Stimulated activated CD4-positive, alpha-beta T cell treated with anti-CD3 and anti-CD28 coated beads, TNF-alpha, amount 100 ng/mL, for 48 hours (primary cell): ENCODE results near the gene PRKCZ.

Source experiments
- DNase-seq, 3 donors: peaks; one replicate each; pipeline ENCODE4 v3.0.0-alpha.2; 2020; ENCODE audit warnings: low read depth in 3 of 3

PRKCZ gene

DNA sequence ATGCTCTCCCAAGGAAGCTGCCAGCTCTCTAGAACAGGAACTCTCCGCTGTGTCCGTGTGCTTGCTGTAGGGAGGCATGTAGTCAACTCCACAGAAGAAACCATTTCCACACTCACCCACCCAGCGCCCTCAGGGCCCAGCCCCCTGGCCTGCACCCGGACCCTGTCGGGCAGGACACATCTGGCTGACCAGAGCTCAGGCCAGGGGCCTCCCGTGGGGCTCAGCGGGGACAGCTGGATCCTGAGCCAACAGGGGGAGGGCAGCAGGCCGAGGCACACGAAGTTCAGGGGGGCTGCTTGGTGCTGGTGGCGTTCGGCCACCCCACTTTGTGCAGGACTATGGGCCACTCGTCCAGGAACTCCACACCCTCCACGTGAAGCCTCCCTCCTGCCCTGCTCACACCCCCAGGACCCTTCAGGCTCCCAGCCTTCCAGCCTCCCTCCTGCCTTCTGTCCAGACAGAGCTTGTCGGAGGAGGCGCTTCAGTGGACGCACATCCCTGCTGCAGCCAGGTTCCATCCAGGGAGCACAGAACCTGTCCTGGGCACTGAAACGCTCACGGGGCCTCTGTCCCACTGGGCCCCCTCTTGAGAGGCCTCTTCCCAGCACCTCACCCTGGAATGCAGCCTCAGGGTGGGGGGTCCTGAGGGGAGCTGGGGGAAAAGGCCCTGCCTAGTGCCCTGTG, 159.3 kb downstream of the PRKCZ start:
- no peak for DNase-seq

DNA sequence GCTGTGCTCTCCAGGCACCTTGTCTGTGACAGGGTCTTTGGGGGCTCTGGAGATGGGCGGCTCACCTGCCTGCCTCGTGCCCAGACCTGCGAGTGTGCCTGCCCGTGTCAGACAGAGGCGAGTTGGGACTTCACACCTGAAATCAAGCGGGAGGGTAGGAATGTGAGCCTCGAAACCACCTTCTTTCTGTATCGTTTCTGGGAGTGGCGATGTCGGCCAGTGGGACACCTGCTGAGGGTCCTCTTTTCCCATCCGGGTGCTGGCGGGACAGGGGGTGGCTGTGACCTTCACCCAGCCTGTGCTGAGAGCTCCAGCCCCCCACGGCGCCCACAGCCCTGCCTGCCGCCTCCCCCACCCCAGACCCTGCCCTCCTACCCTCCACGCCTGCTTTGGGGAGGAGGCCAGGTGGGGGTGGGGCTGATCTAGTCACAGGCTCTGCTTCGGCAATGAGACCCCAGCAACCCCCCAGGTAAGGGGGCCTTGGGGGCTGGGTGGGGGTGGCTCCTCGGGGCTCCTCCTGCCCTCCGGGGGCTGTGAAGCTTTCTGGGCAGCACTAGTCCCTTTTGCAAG, 160.0 kb downstream of the PRKCZ start:
- no peak for DNase-seq

- no peak for DNase-seq
Observed at GRCh38 chr1:2210786-2211185, 160.6 kb downstream of the PRKCZ start.

DNA sequence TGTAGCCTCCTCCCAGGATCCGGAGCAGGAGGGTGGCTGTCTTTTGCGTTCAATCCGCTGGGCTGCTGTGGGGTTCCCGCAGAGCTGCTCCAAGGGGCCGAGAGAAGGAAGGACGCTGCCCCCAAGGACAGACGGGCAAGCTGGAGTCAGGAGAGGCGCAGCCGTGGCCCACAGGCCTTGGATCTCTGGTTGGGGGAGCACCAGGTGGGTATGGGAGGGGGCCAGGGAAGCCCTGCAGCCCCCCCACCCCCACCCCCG, 162.0 kb downstream of the PRKCZ start:
- no peak for DNase-seq

GRCh38 chr1:2212532-2213491, 162.6 kb downstream of the PRKCZ start:
- no peak for DNase-seq

- no peak for DNase-seq
Observed at GRCh38 chr1:2213576-2214505, 163.6 kb downstream of the PRKCZ start.

DNA sequence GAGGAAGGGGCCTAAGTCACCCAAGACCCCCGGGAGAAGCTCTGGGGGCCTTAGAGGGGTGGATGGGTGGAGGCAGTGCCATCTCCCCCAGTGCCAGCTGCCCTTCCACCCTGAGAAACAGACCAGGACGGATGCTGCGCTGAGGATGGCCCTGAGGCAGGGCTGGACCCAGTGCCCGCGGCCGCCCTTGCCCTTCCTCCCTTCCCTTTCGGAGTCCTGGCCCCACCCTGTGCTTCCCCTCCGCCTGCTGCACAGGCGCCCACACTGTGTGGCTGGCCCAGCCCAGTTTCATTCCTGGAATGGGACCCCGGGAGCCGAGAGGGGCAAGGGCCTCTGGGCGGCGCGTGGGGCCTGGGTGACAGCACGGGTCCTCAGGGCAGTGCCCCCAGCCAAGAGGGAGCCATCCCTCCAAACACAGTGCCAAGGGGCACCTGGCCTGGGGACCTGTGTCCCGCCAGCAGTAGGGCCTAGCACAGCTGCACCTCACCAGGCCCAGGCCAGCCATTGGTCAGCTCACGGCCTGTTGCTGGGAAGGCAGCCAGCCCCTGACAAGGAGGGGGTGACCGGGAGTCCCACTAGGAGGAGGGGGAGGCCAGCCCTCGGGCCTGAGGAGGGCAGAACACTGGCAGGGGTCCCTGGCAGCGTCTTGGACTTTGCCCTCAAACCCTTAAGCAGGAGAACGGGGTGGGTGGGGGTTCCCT, 164.5 kb downstream of the PRKCZ start:
- DNase-seq = no peak

- no peak for DNase-seq
Observed at GRCh38 chr1:2215329-2215728, 165.1 kb downstream of the PRKCZ start.

DNA sequence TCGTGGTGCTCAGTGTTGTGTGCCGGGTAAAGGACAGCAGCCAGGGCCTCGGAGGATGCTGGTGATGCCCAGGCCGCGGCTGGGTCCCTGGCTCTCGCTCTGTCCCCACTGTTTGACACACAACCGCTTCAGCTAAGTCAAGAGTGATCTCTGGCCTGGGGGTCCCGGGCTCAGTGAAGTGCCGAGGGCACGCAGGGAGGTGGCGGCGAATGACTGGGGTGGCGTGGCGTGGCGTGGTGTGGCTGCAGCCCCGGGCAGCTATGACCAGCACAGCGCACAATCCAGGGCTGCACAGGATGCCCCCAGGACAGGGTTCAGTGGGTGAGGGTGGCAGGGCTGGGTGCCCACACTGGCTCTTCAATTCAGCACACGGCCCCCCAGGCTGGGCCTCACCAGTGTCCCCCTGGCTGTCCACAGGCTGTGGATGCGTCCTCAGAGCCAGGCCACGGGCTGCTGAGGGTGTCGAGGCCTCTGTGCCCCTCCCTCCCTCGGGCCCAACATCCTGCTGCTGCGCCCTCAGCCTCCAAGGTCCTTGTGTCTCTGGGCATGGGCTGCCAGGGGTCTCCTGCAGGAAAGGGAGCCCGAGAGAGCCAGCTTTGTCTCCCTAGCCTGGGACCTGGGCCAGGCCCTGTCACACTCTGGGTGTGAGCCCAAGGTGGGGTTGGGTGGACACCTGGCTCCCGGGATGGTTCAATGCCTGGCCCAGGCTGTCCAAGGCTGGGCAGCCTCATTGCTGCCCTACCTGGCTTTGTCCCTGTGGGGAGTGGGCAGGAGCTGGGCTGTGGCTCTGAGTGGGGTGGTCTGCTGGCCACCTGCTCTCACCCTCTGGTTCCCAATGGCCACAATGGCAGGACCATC, 165.9 kb downstream of the PRKCZ start:
- no peak for DNase-seq

DNA sequence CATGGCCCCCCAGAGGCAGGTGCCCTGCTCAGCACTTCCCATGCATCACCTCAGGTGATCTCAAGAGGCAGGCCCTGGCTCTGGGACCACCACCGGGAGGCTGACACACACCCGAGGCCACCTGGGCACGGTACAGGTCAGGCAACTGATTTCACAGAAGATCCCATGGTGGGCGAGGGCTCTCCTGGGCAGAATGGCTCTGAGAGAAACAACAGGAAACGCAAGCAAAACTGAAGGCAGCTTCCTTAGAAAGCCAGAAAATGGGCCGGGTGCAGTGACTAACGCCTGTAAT, 166.5 kb downstream of the PRKCZ start:
- DNase-seq = no peak

- DNase-seq = no peak
Observed at GRCh38 chr1:2221271-2221670, 171.1 kb downstream of the PRKCZ start.

DNA sequence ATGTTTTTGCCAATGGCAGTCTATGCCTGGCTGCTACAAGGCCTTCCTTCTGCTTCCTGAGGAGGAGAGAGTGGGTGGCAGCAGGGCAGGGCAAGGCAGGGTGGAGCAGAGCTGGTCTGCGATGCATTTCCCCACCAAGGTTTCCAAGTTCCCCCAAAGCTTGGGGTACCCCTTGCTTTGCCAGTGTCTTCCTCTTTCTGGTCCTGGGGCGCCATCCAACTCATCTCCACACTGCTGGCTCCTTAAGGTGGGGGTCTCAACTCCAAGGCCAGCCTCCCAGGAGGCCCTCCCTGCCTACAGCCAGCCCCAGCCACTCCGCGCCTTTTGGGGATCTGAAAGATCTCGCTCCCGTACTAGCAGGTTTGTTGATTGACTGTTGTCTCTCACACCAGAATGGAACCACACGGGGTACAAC, 174.0 kb downstream of the PRKCZ start:
- no peak for DNase-seq

DNA sequence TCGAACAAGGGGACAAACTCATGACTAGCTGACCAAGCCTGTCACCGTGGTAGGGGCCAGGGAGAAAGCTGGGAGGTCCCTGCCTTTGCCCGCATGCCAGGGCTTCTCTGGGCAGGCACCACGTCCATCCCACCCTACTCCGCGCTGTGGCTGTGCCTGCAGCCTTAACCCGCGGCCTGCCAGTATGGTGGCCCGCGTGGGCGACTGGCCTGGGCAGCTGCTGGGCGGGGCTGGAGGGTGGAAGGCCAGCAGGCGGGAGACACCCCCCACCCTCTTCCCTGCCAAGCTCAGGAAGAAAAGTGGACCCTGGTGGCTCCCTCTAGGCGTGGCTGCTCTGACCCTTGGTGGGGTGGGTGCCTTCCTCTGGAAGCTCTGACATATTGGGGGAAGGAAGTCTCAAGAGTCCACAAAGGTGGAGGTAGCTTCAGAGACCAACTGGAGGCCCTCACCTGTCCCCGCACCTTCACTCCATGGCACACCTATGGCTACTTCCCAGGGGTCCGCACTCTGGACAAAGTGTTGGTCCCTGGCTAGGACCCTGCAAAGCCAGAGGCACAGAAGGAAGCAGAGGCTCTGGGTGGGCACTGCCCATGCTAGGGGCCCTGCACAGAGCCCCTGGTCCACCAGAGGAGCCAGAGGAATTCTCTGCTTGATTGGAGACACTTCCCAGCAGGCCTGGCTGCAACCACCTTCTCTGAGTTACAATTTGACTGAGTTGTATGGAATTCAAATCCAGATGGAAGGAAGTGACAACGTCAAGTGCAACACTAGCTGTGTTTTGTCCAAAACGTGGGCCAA, 174.6 kb downstream of the PRKCZ start:
- DNase-seq = no peak

- no peak for DNase-seq
Observed at GRCh38 chr1:2226525-2227345, 176.5 kb downstream of the PRKCZ start.

- DNase-seq = peak; percentile 92 to 94 (median 93)
Observed at GRCh38 chr1:2227346-2228156, 177.3 kb downstream of the PRKCZ start.

DNA sequence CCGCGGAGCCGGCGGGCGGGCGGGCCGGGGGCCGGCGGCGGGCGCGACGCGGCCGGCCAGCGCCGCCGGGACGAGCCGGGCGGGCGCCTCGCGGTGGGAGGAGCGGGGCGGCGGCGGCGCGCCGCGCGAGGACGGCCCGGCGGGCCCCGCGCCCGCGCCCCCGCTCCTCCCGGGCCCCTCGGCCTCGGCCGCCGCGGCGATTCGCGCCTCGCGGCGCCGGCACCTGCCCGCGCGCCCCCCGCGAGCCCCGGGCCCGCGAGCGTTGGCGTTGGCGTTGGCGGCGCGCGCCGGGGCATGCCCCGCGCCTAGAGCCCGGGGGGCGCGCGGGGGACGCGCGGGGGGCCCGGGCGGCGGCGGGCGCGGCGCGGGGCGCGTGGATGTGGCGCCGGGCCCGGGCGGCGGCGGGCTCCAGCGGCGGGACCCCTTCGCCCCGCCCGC, 178.0 kb downstream of the PRKCZ start, which contains the start of gene SKI:
Gene SKI, plus strand, starts transcription at position 163 of the 438 bp plus-strand sequence. CDS start 448 bp downstream, outside the sequence.
- no peak for DNase-seq

DNA sequence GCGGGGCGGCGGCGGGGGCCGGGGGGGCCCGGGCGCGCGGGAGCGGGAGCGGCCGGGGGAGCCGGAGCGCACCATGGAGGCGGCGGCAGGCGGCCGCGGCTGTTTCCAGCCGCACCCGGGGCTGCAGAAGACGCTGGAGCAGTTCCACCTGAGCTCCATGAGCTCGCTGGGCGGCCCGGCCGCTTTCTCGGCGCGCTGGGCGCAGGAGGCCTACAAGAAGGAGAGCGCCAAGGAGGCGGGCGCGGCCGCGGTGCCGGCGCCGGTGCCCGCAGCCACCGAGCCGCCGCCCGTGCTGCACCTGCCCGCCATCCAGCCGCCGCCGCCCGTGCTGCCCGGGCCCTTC, 178.5 kb downstream of the PRKCZ start:
- no peak for DNase-seq
